Upper lobe of right lung (tissue), 1 donor: ENCODE data around the gene RBMS3. TPM values are rescaled to one million over a fixed set of nuclear protein-coding genes. Genes with fewer than 3 reads are reported as not detected.

Source experiments
- ATAC-seq: fragments of 200-7000 bp; cut with Tn5 transposase; one replicate; pipeline ENCODE4 v1.9.1; 2020; ENCODE audit warnings: mild to moderate bottlenecking, moderate library complexity
- DNase-seq: peaks from one replicate; pipeline ENCODE4 v3.0.0-alpha.2; 2020
- H3K27ac ChIP-seq: fragments of 200-600 bp; one replicate; pipeline ENCODE4 v1.8.0; 2022
- H3K27me3 ChIP-seq: fragments of 200-600 bp; one replicate; pipeline ENCODE4 v1.8.0; 2022; ENCODE audit warnings: mild to moderate bottlenecking
- H3K36me3 ChIP-seq: fragments of 200-600 bp; one replicate; pipeline ENCODE4 v1.8.0; 2022
- H3K4me1 ChIP-seq: fragments of 200-600 bp; one replicate; pipeline ENCODE4 v1.8.0; 2022
- H3K4me3 ChIP-seq: fragments of 200-600 bp; one replicate; pipeline ENCODE4 v1.8.0; 2022; ENCODE audit warnings: mild to moderate bottlenecking
- H3K9me3 ChIP-seq: fragments of 200-600 bp; one replicate; pipeline ENCODE4 v1.8.0; 2022
- CTCF ChIP-seq: fragments of 200-600 bp; IDR thresholded peaks from one replicate; pipeline ENCODE4 v1.8.0; 2022; ENCODE audit warnings: antibody characterized with exemption
- intact Hi-C: fragments of 100-400 bp; cut with DNase I; formaldehyde crosslinking; loops from one replicate; pipeline ENCODE4 v1.11.0; 2022
- total RNA-seq: library from RNA; stranded (reverse); fragmentation: NEBNext Ultra II Directional; extraction: Animal tissue kit (Norgen Biotek cat#: 25700); gene quantifications from one replicate; pipeline ENCODE4 v1.2.1, GENCODE V29; 2021
- donor health status: DM: no; HTN: yes; CAD: no; lungs with severe emphysema.

RBMS3 gene
- total RNA-seq, 1 donor from 2014 or later: 85.9 TPM

GRCh38 chr3:29823233-29823632 is 542.4 kb downstream of the RBMS3 start:
- DNase-seq (no peak), ATAC-seq (no peak)
- Histone ChIP-seq H3K36me3 (no peaks in the 10 kb centered on the region), H3K27me3 (no peaks in the 10 kb centered on the region), H3K4me1 (no peaks in the 10 kb centered on the region), H3K27ac (no peak overlapping the region), H3K9me3 (no peaks in the 10 kb centered on the region), H3K4me3 (no peak overlapping the region)
- intact Hi-C loops: no loop called here
- no peak for TF ChIP-seq CTCF

GRCh38 chr3:29826712-29827111 is 545.8 kb downstream of the RBMS3 start:
- intact Hi-C loops: no loop called here
- H3K4me1 ChIP-seq: no peaks in the 10 kb centered on the region
- H3K4me3 ChIP-seq: no peak overlapping the region
- no peaks in the 10 kb centered on the region for H3K9me3 ChIP-seq
- H3K36me3 ChIP-seq: no peaks in the 10 kb centered on the region
- no peak overlapping the region for H3K27ac ChIP-seq
- ATAC-seq (no peak), DNase-seq (no peak)
- no peak for TF ChIP-seq CTCF
- H3K27me3 ChIP-seq: no peaks in the 10 kb centered on the region

GRCh38 chr3:29827756-29828155 is 546.9 kb downstream of the RBMS3 start:
- no peak for DNase-seq
- TF ChIP-seq CTCF: no peak
- no peaks in the 10 kb centered on the region for H3K27me3 ChIP-seq
- H3K36me3 ChIP-seq: no peaks in the 10 kb centered on the region
- no peak overlapping the region for H3K4me3 ChIP-seq
- intact Hi-C loops: no loop called here
- no peaks in the 10 kb centered on the region for H3K9me3 ChIP-seq
- H3K4me1 ChIP-seq: no peaks in the 10 kb centered on the region
- no peak overlapping the region for H3K27ac ChIP-seq
- no peak for ATAC-seq

- no peak for TF ChIP-seq CTCF
- intact Hi-C loops: no loop called here
- Histone ChIP-seq H3K4me3 (no peak overlapping the region), H3K36me3 (no peaks in the 10 kb centered on the region), H3K4me1 (no peaks in the 10 kb centered on the region), H3K9me3 (no peaks in the 10 kb centered on the region), H3K27me3 (no peaks in the 10 kb centered on the region), H3K27ac (no peak overlapping the region)
- DNase-seq: no peak
- no peak for ATAC-seq
Measured at GRCh38 chr3:29829340-29829739, 548.5 kb downstream of the RBMS3 start.

- Histone ChIP-seq H3K27me3 (no peaks in the 10 kb centered on the region), H3K4me1 (no peaks in the 10 kb centered on the region), H3K9me3 (no peaks in the 10 kb centered on the region), H3K36me3 (no peaks in the 10 kb centered on the region), H3K27ac (no peak overlapping the region), H3K4me3 (no peak overlapping the region)
- intact Hi-C loops: no loop called here
- TF ChIP-seq CTCF: no peak
- ATAC-seq (no peak), DNase-seq (no peak)
Measured at GRCh38 chr3:29850641-29851040, 569.8 kb downstream of the RBMS3 start.

- Histone ChIP-seq H3K27ac (no peak overlapping the region), H3K4me1 (no peaks in the 10 kb centered on the region), H3K27me3 (no peaks in the 10 kb centered on the region), H3K9me3 (no peaks in the 10 kb centered on the region), H3K4me3 (no peak overlapping the region), H3K36me3 (no peaks in the 10 kb centered on the region)
- intact Hi-C loops: no loop called here
- TF ChIP-seq CTCF: no peak
- DNase-seq (no peak), ATAC-seq (no peak)
Measured at GRCh38 chr3:29852767-29853166, 571.9 kb downstream of the RBMS3 start.
